A549 (cell line): ENCODE measurements around the gene TTF2. TPM values are rescaled to one million over a fixed set of nuclear protein-coding genes. Genes with fewer than 3 reads are reported as not detected.
A peak's percentile ranks its signal among the peaks of the same experiment; 100 is the strongest.

Experiments used
- ATAC-seq, 2 experiments: fragments of 200-7000 bp in 1 of 2; fragments of >200 bp in 1 of 2; cut with Nextera tagmentation in 1 of 2; cut with Tn5 transposase in 1 of 2; 3 replicates each; pipeline versions ENCODE4 v1.8.0 to v1.9.1; 2018 to 2020; ENCODE audit warnings: mild to moderate bottlenecking in 1 of 2, moderate library complexity in 1 of 2
- CTCF ChIA-PET: fragments of 300-600 bp; sonication (Branson Sonifier 250); formaldehyde crosslinking; extraction: SDS; loops from one replicate; lab custom pipeline; 2021; ENCODE audit warnings: antibody characterized with exemption, inconsistent platforms; lab: Yijun Ruan, JAX
- POLR2A ChIA-PET: fragments of 350-600 bp; formaldehyde crosslinking; extraction: SDS; loops from one replicate; lab custom pipeline; 2021; ENCODE audit warnings: antibody characterized with exemption, inconsistent platforms; lab: Yijun Ruan, JAX
- DNase-seq, 2 experiments: peaks; one replicate each; pipeline versions ENCODE4 v3.0.0 to v3.0.0-alpha.2; 2011 to 2016; ENCODE audit warnings: low read depth in 1 of 2, low spot score in 1 of 2
- FAIRE-seq: peaks from 2 replicates; lab custom pipeline; 2011; peaks lifted over from hg19 to GRCh38; lab: Jason Lieb, UNC
- H3K27ac ChIP-seq, 2 experiments: fragments of >200 bp; sonication (Bioruptor Twin); formaldehyde crosslinking; 3 replicates each; pipeline ENCODE4 v1.5.1; 2016 to 2017
- H3K4me1 ChIP-seq: fragments of >200 bp; sonication (Bioruptor Twin); formaldehyde crosslinking; 3 replicates; pipeline ENCODE4 v1.6.1; 2016
- H3K4me2 ChIP-seq: fragments of >200 bp; sonication (Bioruptor Twin); formaldehyde crosslinking; 3 replicates; pipeline ENCODE4 v1.6.1; 2016
- H3K4me3 ChIP-seq: fragments of >200 bp; sonication (Bioruptor Twin); formaldehyde crosslinking; 3 replicates; pipeline ENCODE4 v1.5.1; 2016
- H3K9me3 ChIP-seq: fragments of >200 bp; sonication (Bioruptor Twin); formaldehyde crosslinking; 3 replicates; pipeline ENCODE4 v1.6.1; 2016
- BHLHE40 ChIP-seq: IDR thresholded peaks from 2 replicates; pipeline ENCODE4 v1.6.1; 2012; ENCODE audit warnings: low read depth, low read length, inconsistent platforms
- HEYL ChIP-seq: fragments of 250-450 bp; sonication (Bioruptor Pico); IDR thresholded peaks from 2 replicates; pipeline ENCODE4 v1.8.0; 2021; ENCODE audit warnings: mild to moderate bottlenecking, moderate library complexity
- KDM1A ChIP-seq: fragments of 200-600 bp; sonication (generic); IDR thresholded peaks from 2 replicates; pipeline ENCODE4 v1.6.1; 2016; ENCODE audit warnings: low read depth, mild to moderate bottlenecking
- PHF8 ChIP-seq: fragments of 200-600 bp; sonication (generic); IDR thresholded peaks from 2 replicates; pipeline ENCODE4 v1.6.1; 2016; ENCODE audit warnings: low read depth, mild to moderate bottlenecking, antibody characterized with exemption, moderate library complexity, borderline replicate concordance
- POLR2A ChIP-seq: IDR thresholded peaks from 2 replicates; pipeline ENCODE4 v1.6.1; 2012; ENCODE audit warnings: mild to moderate bottlenecking, low read length
- RAD21 ChIP-seq, 2 experiments: fragments of >200 bp in 1 of 2; sonication (Bioruptor Twin) in 1 of 2; formaldehyde crosslinking in 1 of 2; IDR thresholded peaks in 1 of 2; conservative IDR thresholded peaks in 1 of 2; 2 replicates in 1 of 2; 3 replicates in 1 of 2; pipeline ENCODE4 v1.6.1; 2012 to 2018; ENCODE audit warnings: inconsistent platforms in 1 of 2
- RFX5 ChIP-seq: fragments of 450-650 bp; IDR thresholded peaks from 2 replicates; pipeline ENCODE4 v1.7.1; 2014; ENCODE audit warnings: antibody characterized with exemption, mild to moderate bottlenecking, moderate library complexity
- SMC3 ChIP-seq: fragments of >200 bp; sonication (Bioruptor Twin); formaldehyde crosslinking; IDR thresholded peaks from 3 replicates; pipeline ENCODE4 v1.6.1; 2018; ENCODE audit warnings: inconsistent platforms
- ZC3H11A ChIP-seq: fragments of 450-650 bp; IDR thresholded peaks from 2 replicates; pipeline ENCODE4 v1.6.1; 2014; ENCODE audit warnings: antibody characterized with exemption, mild to moderate bottlenecking
- ZNF302 ChIP-seq: fragments of 250-450 bp; sonication (Bioruptor Pico); IDR thresholded peaks from 2 replicates; pipeline ENCODE4 v1.9.0; 2021; ENCODE audit warnings: inconsistent platforms, mild to moderate bottlenecking, moderate library complexity
- ZSCAN20 ChIP-seq: fragments of 250-450 bp; sonication (Bioruptor Pico); IDR thresholded peaks from 2 replicates; pipeline ENCODE4 v1.8.0; 2022; ENCODE audit warnings: mild to moderate bottlenecking, moderate library complexity
- WGBS: methylation state at CpG from one replicate; pipeline ENCODE4 v1.1.6; 2017; ENCODE audit errors: missing lambda C conversion rate; 5-methylcytosine and 5-hydroxymethylcytosine counted together
- polyA plus RNA-seq, 4 experiments: library from polyadenylated mRNA; depleted of rRNA in 3 of 4; stranded (reverse); fragments of >200 nt; fragmentation: RNase III in 1 of 4; extraction: RNeasy Plus Mini Kit Qiagen cat#74134 plus additional on column Dnase treatment in 1 of 4; gene quantifications; 2 replicates in 3 of 4; 3 replicates in 1 of 4; pipeline ENCODE4 v1.2.3, GENCODE V29; 2011 to 2017
- TF ChIP-seq, protein P1 (sequence below): fragments of 450-650 bp; IDR thresholded peaks from 2 replicates; pipeline ENCODE4 v1.6.1; 2014; ENCODE audit warnings: antibody characterized with exemption
- TF ChIP-seq, protein P2 (sequence below): fragments of >200 bp; sonication (Bioruptor Twin); formaldehyde crosslinking; IDR thresholded peaks from 3 replicates; pipeline ENCODE4 v1.5.1; 2016
- TF ChIP-seq, protein P3 (sequence below): fragments of 250-450 bp; sonication (Bioruptor Pico); IDR thresholded peaks from 2 replicates; pipeline ENCODE4 v1.5.0; 2020; ENCODE audit warnings: low read depth, mild to moderate bottlenecking, moderate library complexity
- TF ChIP-seq, protein P4 (sequence below): fragments of 250-450 bp; sonication (Bioruptor Pico); IDR thresholded peaks from 2 replicates; pipeline ENCODE4 v1.5.0; 2021; ENCODE audit warnings: mild to moderate bottlenecking, moderate library complexity, borderline replicate concordance
- TF ChIP-seq, protein P5 (sequence below): fragments of >200 bp; sonication (Bioruptor Twin); formaldehyde crosslinking; IDR thresholded peaks from 2 replicates; pipeline ENCODE4 v1.6.1; 2016

The TTF2 gene
- polyA plus RNA-seq, 2 of the 4 experiments (the other 2 are of a cell fraction), result 16.5 to 26.6 TPM

DNA sequence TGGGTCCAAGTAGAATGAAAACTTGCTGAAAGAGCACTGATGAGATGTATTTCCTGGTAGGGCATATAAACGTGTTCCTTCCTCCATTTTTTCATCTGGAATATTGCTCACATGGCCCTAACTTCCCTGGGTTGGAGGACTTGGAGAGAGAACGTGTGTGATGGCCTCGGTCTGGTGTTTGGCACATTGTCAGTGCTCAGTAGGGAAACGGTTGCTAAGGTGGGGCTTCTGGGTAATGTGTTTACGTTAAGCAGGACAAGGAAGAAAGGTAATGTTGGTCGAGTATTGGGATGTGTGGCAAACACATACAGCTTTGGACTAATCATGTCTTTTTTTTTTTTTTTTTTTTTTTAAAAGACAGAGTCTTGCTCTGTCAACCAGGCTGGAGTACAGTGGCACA lies 6.2 kb downstream of the TTF2 start:
- FAIRE-seq (no peak), ATAC-seq (no peak), DNase-seq (no peak)
- H3K4me1 ChIP-seq, result peaks cover 9% of the 10 kb centered on the region; the same call in 2 of the 3 replicates
- ChIA-PET CTCF (interaction anchor here (1.0 to 9.3 kb wide), 11 partner anchors 14 to 688 kb away, joined by 3 to 126 read pairs (median 8); no protein-coding TSS in a partner anchor), POLR2A (interaction anchor here (0.6 kb wide), 1 partner anchor 218 kb away, joined by 3 read pairs; no protein-coding TSS in a partner anchor)
- TF ChIP-seq, protein P1, sequence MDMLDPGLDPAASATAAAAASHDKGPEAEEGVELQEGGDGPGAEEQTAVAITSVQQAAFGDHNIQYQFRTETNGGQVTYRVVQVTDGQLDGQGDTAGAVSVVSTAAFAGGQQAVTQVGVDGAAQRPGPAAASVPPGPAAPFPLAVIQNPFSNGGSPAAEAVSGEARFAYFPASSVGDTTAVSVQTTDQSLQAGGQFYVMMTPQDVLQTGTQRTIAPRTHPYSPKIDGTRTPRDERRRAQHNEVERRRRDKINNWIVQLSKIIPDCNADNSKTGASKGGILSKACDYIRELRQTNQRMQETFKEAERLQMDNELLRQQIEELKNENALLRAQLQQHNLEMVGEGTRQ, result no peak
- no peak for TF ChIP-seq BHLHE40
- TF ChIP-seq POLR2A, result no peak
- no peak for TF ChIP-seq ZSCAN20
- no peak for TF ChIP-seq ZC3H11A
- TF ChIP-seq ZNF302 (CRISPR knock-in tag), result no peak
- no peak for TF ChIP-seq KDM1A
- TF ChIP-seq, protein P2, sequence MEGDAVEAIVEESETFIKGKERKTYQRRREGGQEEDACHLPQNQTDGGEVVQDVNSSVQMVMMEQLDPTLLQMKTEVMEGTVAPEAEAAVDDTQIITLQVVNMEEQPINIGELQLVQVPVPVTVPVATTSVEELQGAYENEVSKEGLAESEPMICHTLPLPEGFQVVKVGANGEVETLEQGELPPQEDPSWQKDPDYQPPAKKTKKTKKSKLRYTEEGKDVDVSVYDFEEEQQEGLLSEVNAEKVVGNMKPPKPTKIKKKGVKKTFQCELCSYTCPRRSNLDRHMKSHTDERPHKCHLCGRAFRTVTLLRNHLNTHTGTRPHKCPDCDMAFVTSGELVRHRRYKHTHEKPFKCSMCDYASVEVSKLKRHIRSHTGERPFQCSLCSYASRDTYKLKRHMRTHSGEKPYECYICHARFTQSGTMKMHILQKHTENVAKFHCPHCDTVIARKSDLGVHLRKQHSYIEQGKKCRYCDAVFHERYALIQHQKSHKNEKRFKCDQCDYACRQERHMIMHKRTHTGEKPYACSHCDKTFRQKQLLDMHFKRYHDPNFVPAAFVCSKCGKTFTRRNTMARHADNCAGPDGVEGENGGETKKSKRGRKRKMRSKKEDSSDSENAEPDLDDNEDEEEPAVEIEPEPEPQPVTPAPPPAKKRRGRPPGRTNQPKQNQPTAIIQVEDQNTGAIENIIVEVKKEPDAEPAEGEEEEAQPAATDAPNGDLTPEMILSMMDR, result no peak
- WGBS, result 82% methylated on average over 6 of the region's 6 CpGs
- H3K9me3 ChIP-seq, result no peaks in the 10 kb centered on the region
- H3K4me3 ChIP-seq, result no peak overlapping the region
- no peak overlapping the region for H3K27ac ChIP-seq
- H3K4me2 ChIP-seq, result no peak overlapping the region

DNA sequence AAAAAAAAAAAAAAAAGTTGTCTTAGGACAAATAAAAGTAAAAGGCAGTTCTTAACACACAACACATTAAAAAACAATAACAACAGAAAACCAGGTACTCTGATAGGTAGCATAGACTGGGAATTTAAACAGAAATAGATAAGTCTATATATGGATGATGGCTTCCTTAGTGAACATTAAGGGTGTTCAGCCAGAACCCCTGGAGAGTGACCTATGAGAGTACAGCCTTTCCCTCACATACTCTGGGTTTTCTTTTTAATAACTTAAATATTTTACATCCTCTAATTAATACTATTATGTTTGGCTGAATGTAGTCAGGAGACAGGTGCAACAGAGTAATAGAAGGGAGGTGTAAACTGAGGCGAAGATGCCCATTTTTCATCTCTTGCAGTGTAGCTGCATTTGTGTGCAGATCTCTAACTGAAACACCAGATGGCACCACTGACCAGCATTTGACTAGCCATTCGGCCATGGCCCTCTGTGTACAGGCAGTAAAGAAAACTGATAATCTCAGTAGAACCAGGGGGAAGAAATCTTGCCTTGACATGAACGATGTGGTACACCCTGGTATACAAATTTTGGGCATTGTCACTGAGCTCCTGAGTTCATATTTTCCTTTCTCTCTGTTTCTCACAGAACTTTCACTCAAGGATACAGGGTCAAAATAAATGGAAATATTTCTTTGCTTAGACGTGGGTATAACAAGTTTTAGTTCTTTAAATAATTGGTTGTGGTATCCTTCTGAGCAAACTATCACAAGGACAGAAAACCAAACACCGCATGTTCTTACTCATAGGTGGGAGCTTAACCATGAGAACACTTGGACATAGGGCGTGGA lies 7.6 kb downstream of the TTF2 start:
- WGBS, result 60% methylated on average over 6 of the region's 6 CpGs
- FAIRE-seq (no peak), ATAC-seq (peak; percentile 84 to 94; a peak in 5 of 6 replicates), DNase-seq (peak; percentile 34 to 41)
- H3K27ac ChIP-seq, result no peak overlapping the region
- CTCF ChIA-PET, result interaction anchor here (0.7 to 9.3 kb wide), 29 partner anchors 10 to 690 kb away, joined by 3 to 126 read pairs (median 5); no protein-coding TSS in a partner anchor
- no peak overlapping the region for H3K4me2 ChIP-seq
- no peaks in the 10 kb centered on the region for H3K9me3 ChIP-seq
- POLR2A ChIA-PET, result no interaction called here
- TF ChIP-seq RAD21 (conservative IDR thresholded peaks at IDR 0.05 in 1 of 2, IDR thresholded peaks at IDR 0.05 in 1 of 2), result peak; percentile 73 to 82
- TF ChIP-seq BHLHE40, result no peak
- TF ChIP-seq HEYL, result no peak
- TF ChIP-seq, protein P3, sequence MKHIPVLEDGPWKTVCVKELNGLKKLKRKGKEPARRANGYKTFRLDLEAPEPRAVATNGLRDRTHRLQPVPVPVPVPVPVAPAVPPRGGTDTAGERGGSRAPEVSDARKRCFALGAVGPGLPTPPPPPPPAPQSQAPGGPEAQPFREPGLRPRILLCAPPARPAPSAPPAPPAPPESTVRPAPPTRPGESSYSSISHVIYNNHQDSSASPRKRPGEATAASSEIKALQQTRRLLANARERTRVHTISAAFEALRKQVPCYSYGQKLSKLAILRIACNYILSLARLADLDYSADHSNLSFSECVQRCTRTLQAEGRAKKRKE (CRISPR knock-in tag), result no peak
- peak; percentile 81 for TF ChIP-seq SMC3
- TF ChIP-seq, protein P2, result peak; percentile 70
- no peaks in the 10 kb centered on the region for H3K4me1 ChIP-seq
- H3K4me3 ChIP-seq, result no peak overlapping the region

DNA sequence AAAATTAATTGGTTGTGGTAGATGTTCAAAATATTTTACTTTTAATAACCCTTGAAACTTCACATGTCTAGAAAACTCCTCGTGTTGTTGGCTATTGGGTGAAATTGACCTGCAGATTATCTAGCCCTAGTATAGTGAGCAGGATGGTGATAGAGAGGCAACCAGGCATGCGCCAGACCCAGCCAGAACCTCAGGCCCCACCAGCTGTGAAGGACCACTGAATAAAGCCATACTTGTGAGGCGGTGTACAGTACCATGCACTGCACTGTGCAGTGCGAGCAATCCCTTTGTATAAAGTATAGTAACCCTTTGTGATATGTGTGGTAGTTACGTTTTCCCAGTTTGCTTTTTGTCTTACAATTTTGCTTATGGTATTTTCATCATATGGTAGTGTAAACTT lies 8.5 kb downstream of the TTF2 start:
- CTCF ChIA-PET, result interaction anchor here (0.7 to 9.3 kb wide), 24 partner anchors 9 to 689 kb away, joined by 3 to 126 read pairs (median 6); no protein-coding TSS in a partner anchor
- H3K4me2 ChIP-seq, result no peak overlapping the region
- no peak for FAIRE-seq
- POLR2A ChIA-PET, result no interaction called here
- H3K9me3 ChIP-seq, result no peaks in the 10 kb centered on the region
- H3K27ac ChIP-seq, result no peak overlapping the region
- TF ChIP-seq, protein P4, sequence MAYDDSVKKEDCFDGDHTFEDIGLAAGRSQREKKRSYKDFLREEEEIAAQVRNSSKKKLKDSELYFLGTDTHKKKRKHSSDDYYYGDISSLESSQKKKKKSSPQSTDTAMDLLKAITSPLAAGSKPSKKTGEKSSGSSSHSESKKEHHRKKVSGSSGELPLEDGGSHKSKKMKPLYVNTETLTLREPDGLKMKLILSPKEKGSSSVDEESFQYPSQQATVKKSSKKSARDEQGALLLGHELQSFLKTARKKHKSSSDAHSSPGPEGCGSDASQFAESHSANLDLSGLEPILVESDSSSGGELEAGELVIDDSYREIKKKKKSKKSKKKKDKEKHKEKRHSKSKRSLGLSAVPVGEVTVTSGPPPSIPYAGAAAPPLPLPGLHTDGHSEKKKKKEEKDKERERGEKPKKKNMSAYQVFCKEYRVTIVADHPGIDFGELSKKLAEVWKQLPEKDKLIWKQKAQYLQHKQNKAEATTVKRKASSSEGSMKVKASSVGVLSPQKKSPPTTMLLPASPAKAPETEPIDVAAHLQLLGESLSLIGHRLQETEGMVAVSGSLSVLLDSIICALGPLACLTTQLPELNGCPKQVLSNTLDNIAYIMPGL, result no peak
- no peak for TF ChIP-seq RAD21 (conservative IDR thresholded peaks at IDR 0.05 in 1 of 2, IDR thresholded peaks at IDR 0.05 in 1 of 2)
- TF ChIP-seq RFX5, result no peak
- TF ChIP-seq KDM1A, result no peak
- no peak for TF ChIP-seq POLR2A
- TF ChIP-seq, protein P5, sequence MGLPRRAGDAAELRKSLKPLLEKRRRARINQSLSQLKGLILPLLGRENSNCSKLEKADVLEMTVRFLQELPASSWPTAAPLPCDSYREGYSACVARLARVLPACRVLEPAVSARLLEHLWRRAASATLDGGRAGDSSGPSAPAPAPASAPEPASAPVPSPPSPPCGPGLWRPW, result no peak
- no peak for TF ChIP-seq SMC3
- no peak for TF ChIP-seq PHF8
- no peak for ATAC-seq
- WGBS, result 96% methylated on average over 5 of the region's 5 CpGs
- H3K4me1 ChIP-seq, result no peaks in the 10 kb centered on the region
- H3K4me3 ChIP-seq, result no peak overlapping the region
- no peak for DNase-seq
